Endothelial cell of umbilical vein (primary cell): Measurements from ENCODE around the gene BICD2. TPM values are rescaled to one million over a fixed set of nuclear protein-coding genes. Genes with fewer than 3 reads are reported as not detected.

Experiments
- BruUV-seq: library from RNA; stranded (reverse); fragments of 400-500 nt; replicated peaks from 2 replicates; lab custom pipeline; 2021; lab: Mats Ljungman, UMichigan
- CTCF ChIA-PET: fragments of 300-600, 350-600 bp; sonication (Branson Sonifier 250); formaldehyde crosslinking; loops from one replicate; lab custom pipeline; 2021; ENCODE audit warnings: antibody characterized with exemption, inconsistent platforms; lab: Charles Lee
- POLR2A ChIA-PET: fragments of 300-600, 350-600 bp; sonication (Branson Sonifier 250); formaldehyde crosslinking; loops from one replicate; lab custom pipeline; 2021; ENCODE audit warnings: antibody characterized with exemption, inconsistent platforms; lab: Charles Lee
- DNase-seq: peaks from one replicate; pipeline ENCODE4 v3.0.0-alpha.2; 2011; ENCODE audit warnings: low read depth, low spot score
- FAIRE-seq: peaks from 2 replicates; lab custom pipeline; 2011; peaks lifted over from hg19 to GRCh38; lab: Jason Lieb, UNC
- H2AFZ ChIP-seq: 2 replicates; pipeline ENCODE4 v1.6.0; 2012; ENCODE audit warnings: low read depth, low read length, control low read depth, inconsistent platforms
- H3K27ac ChIP-seq: 2 replicates; pipeline ENCODE4 v1.5.1; 2011; ENCODE audit warnings: low read depth, mild to moderate bottlenecking, control low read depth, low read length, moderate library complexity; ENCODE audit not compliant: insufficient read depth
- H3K27me3 ChIP-seq, 2 experiments: 2 replicates each; pipeline versions ENCODE4 v1.6.0 to v1.6.1; 2011; ENCODE audit warnings: low read length in 2 of 2, mixed read lengths in 1 of 2; ENCODE audit not compliant: control insufficient read depth in 2 of 2, insufficient read depth in 2 of 2
- H3K36me3 ChIP-seq, 2 experiments: 2 replicates in 1 of 2; 3 replicates in 1 of 2; pipeline ENCODE4 v1.5.1; 2011; ENCODE audit warnings: low read length in 2 of 2, mild to moderate bottlenecking in 1 of 2, moderate library complexity in 1 of 2; ENCODE audit not compliant: control insufficient read depth in 2 of 2, insufficient read depth in 2 of 2; ENCODE audit errors: extremely low read depth in 1 of 2
- H3K4me1 ChIP-seq: 3 replicates; pipeline ENCODE4 v1.5.1; 2011; ENCODE audit warnings: mild to moderate bottlenecking, low read length; ENCODE audit not compliant: control insufficient read depth, insufficient read depth; ENCODE audit errors: extremely low read depth
- H3K4me2 ChIP-seq: 2 replicates; pipeline ENCODE4 v1.6.1; 2011; ENCODE audit warnings: low read length, control low read depth, mixed read lengths; ENCODE audit not compliant: insufficient read depth
- H3K4me3 ChIP-seq, 3 experiments: fragments of 200-600 bp in 1 of 3; sonication (generic), shearing (Covaris generic) in 1 of 3; replicated peaks in 1 of 3; 2 replicates each; pipeline ENCODE4 v1.5.1; 2011 to 2016; ENCODE audit warnings: control low read depth in 3 of 3, low read length in 3 of 3, mild to moderate bottlenecking in 2 of 3, inconsistent platforms in 1 of 3, low read depth in 1 of 3, moderate library complexity in 1 of 3; ENCODE audit not compliant: insufficient read depth in 1 of 3
- H3K79me2 ChIP-seq: 2 replicates; pipeline ENCODE4 v1.6.0; 2012; ENCODE audit warnings: low read length, inconsistent platforms; ENCODE audit not compliant: control insufficient read depth, insufficient read depth
- H3K9ac ChIP-seq: replicated peaks from 2 replicates; pipeline ENCODE3; 2011; ENCODE audit warnings: low read length, control low read depth; ENCODE audit not compliant: insufficient read depth; ENCODE audit errors: extremely low read depth
- H3K9me1 ChIP-seq: replicated peaks from 3 replicates; pipeline ENCODE4 v1.6.0; 2011; ENCODE audit warnings: mild to moderate bottlenecking, low read length; ENCODE audit not compliant: control insufficient read depth, insufficient read depth; ENCODE audit errors: extremely low read depth
- H3K9me3 ChIP-seq: replicated peaks from 2 replicates; pipeline ENCODE4 v1.5.1; 2012; ENCODE audit warnings: low read length, inconsistent platforms; ENCODE audit not compliant: control insufficient read depth, insufficient read depth
- H4K20me1 ChIP-seq: replicated peaks from 2 replicates; pipeline ENCODE3; 2011; ENCODE audit warnings: mild to moderate bottlenecking, low read length; ENCODE audit not compliant: control insufficient read depth, insufficient read depth; ENCODE audit errors: extremely low read depth
- EZH2 ChIP-seq: IDR thresholded peaks from 2 replicates; pipeline ENCODE4 v1.6.1; 2012; ENCODE audit warnings: borderline replicate concordance, low read depth, mild to moderate bottlenecking, moderate library complexity, low read length, inconsistent platforms; ENCODE audit not compliant: severe bottlenecking
- FOS ChIP-seq: IDR thresholded peaks from 2 replicates; pipeline ENCODE4 v1.6.1; 2011; ENCODE audit warnings: mild to moderate bottlenecking, low read length, moderate library complexity, borderline replicate concordance; ENCODE audit not compliant: insufficient read depth
- GATA2 ChIP-seq: IDR thresholded peaks from 2 replicates; pipeline ENCODE4 v1.7.0; 2011; ENCODE audit warnings: low read depth, mild to moderate bottlenecking, moderate library complexity, mixed read lengths, low read length; ENCODE audit not compliant: insufficient read length, insufficient read depth
- JUN ChIP-seq: IDR thresholded peaks from 2 replicates; pipeline ENCODE4 v1.6.1; 2011; ENCODE audit warnings: borderline replicate concordance, low read depth; ENCODE audit not compliant: insufficient read length, insufficient read depth
- MYC ChIP-seq: IDR thresholded peaks from one replicate; pipeline ENCODE4 v1.6.1; 2011; ENCODE audit warnings: mild to moderate bottlenecking, low read depth, low read length
- POLR2A ChIP-seq: IDR thresholded peaks from 2 replicates; pipeline ENCODE4 v1.6.1; 2012; ENCODE audit warnings: low read depth, mild to moderate bottlenecking, control low read depth, low read length
- POLR2AphosphoS5 ChIP-seq: IDR thresholded peaks from 2 replicates; pipeline ENCODE4 v1.6.1; 2012; ENCODE audit warnings: low read depth, mild to moderate bottlenecking, control low read depth, low read length, moderate library complexity; ENCODE audit not compliant: insufficient read depth
- dilution Hi-C: fragments of 300-500 bp; cut with MboI; formaldehyde crosslinking; loops from one replicate; pipeline ENCODE4 v1.15.0; 2019; ENCODE audit warnings: low sequenced_read_pairs; ENCODE audit not compliant: extremely low pct_ligation_motif_present
- intact Hi-C: fragments of 100-400 bp; cut with micrococcal nuclease; formaldehyde crosslinking; loops from one replicate; pipeline ENCODE4 v1.10.0; 2022
- polyA plus RNA-seq, 4 experiments: library from polyadenylated mRNA; depleted of rRNA in 3 of 4; stranded (reverse) in 3 of 4; unstranded in 1 of 4; fragments of >200 nt; gene quantifications; 2 replicates each; pipeline versions ENCODE4 v1.2.1 to v1.2.3, GENCODE V29; 2011 to 2012; ENCODE audit warnings: missing spikeins in 1 of 4
- total RNA-seq: library from RNA; stranded (reverse); gene quantifications from 2 replicates; pipeline ENCODE4 v1.2.3, GENCODE V29; 2021
- TF ChIP-seq, protein P1 (sequence below): IDR thresholded peaks from 2 replicates; pipeline ENCODE4 v1.6.1; 2011; ENCODE audit not compliant: insufficient read depth, insufficient read length
- TF ChIP-seq, protein P2 (sequence below), 2 donors: IDR thresholded peaks; 1 replicate in 1 of 2; 2 replicates in 1 of 2; pipeline ENCODE4 v1.5.1; 2011; ENCODE audit warnings: low read length in 2 of 2, mild to moderate bottlenecking in 2 of 2, moderate library complexity in 2 of 2, control low read depth in 1 of 2, inconsistent platforms in 1 of 2, low read depth in 1 of 2; ENCODE audit not compliant: insufficient read depth in 1 of 2; ENCODE audit errors: extremely low read depth in 1 of 2

The BICD2 gene
- total and polyA plus RNA-seq, 2 donors (not counting 3 experiments of a cell fraction or from before 2014, with no cell fraction given) = 14.3 to 39.3 TPM

DNA sequence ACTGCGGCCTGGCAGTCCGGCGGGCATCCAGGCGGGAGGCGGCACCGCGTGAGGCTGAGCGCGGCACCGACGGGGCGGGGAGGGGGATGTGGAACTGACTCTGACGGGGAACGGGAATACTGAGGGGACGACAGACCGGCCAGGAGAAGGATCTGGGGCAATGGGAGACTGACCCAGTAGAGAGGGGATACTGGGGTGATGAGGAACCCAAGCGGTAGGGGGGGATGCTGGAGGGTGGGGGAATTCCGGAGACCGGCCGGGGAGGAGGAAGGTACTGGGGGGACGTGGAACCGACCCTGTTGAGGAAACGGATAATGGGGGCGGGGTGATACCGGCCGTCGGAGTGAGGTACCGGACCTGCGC lies 95.1 kb downstream of the BICD2 start:
- POLR2A ChIA-PET = interaction anchor here (0.9 to 2.1 kb wide), 3 partner anchors 94 to 426 kb away, joined by 3 to 6 read pairs (median 3); partner anchors contain the start of genes BICD2, CARD19 and CENPP
- H3K79me2 ChIP-seq = peaks cover 52% of the 10 kb centered on the region
- TF ChIP-seq EZH2 (no peak), POLR2AphosphoS5 (no peak), POLR2A (no peak), MYC (no peak), GATA2 (no peak), JUN (no peak), FOS (no peak)
- TF ChIP-seq, protein P1, sequence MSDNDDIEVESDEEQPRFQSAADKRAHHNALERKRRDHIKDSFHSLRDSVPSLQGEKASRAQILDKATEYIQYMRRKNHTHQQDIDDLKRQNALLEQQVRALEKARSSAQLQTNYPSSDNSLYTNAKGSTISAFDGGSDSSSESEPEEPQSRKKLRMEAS = no peak
- TF ChIP-seq, protein P2, sequence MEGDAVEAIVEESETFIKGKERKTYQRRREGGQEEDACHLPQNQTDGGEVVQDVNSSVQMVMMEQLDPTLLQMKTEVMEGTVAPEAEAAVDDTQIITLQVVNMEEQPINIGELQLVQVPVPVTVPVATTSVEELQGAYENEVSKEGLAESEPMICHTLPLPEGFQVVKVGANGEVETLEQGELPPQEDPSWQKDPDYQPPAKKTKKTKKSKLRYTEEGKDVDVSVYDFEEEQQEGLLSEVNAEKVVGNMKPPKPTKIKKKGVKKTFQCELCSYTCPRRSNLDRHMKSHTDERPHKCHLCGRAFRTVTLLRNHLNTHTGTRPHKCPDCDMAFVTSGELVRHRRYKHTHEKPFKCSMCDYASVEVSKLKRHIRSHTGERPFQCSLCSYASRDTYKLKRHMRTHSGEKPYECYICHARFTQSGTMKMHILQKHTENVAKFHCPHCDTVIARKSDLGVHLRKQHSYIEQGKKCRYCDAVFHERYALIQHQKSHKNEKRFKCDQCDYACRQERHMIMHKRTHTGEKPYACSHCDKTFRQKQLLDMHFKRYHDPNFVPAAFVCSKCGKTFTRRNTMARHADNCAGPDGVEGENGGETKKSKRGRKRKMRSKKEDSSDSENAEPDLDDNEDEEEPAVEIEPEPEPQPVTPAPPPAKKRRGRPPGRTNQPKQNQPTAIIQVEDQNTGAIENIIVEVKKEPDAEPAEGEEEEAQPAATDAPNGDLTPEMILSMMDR (IDR thresholded peaks at IDR 0.05; ENCODE audit: extremely low read depth in 1 of 2, insufficient read depth in 1 of 2, low read depth in 1 of 2, low read length in 2 of 2) = no peak
- H3K9ac ChIP-seq = peak overlapping the region; percentile 97
- no TSS peak for BruUV-seq
- peak overlapping the region; percentile 29 for H2AFZ ChIP-seq
- H3K27me3 ChIP-seq = no peaks in the 10 kb centered on the region
- CTCF ChIA-PET = interaction anchor here (1.0 to 1.6 kb wide), 3 partner anchors 15 to 44 kb away, joined by 3 to 5 read pairs (median 4); no protein-coding TSS in a partner anchor
- H3K27ac ChIP-seq = peak overlapping the region; percentile 97
- H3K4me1 ChIP-seq = peaks cover 16% of the 10 kb centered on the region
- H3K4me2 ChIP-seq = peak overlapping the region; percentile 69
- peaks cover 4% of the 10 kb centered on the region for H4K20me1 ChIP-seq
- intact Hi-C loops = no loop called here
- H3K9me3 ChIP-seq = no peaks in the 10 kb centered on the region
- FAIRE-seq (peak; percentile 55), DNase-seq (peak; percentile 45)
- no peaks in the 10 kb centered on the region for H3K9me1 ChIP-seq
- H3K4me3 ChIP-seq = peak overlapping the region; percentile 50 to 83 (median 71)
- dilution Hi-C loops = no loop called here
- H3K36me3 ChIP-seq = peaks cover 0 to 4% of the 10 kb centered on the region in 2 experiments
